HEK293 (cell line): ENCODE measurements around the gene FSTL5.

Source experiments
- CTCF ChIA-PET: fragments of 350-600 bp; formaldehyde crosslinking; extraction: SDS; loops from one replicate; lab custom pipeline; 2021; ENCODE audit warnings: antibody characterized with exemption; lab: Yijun Ruan, JAX
- POLR2A ChIA-PET: fragments of 300-600 bp; formaldehyde crosslinking; extraction: SDS; loops from one replicate; lab custom pipeline; 2020; ENCODE audit warnings: antibody characterized with exemption, inconsistent platforms; lab: Yijun Ruan, JAX
- H3K27ac ChIP-seq: fragments of 200-500 bp; sonication (Bioruptor generic); 2 replicates; pipeline ENCODE4 v1.5.1; 2014; ENCODE audit warnings: low read depth, low read length, control low read depth, inconsistent platforms; ENCODE audit errors: extremely low read depth
- H3K36me3 ChIP-seq, 2 experiments: fragments of 200-500 bp in 1 of 2; sonication (Bioruptor generic) in 1 of 2; 1 replicate in 1 of 2; 2 replicates in 1 of 2; pipeline ENCODE4 v1.5.1; 2014 to 2017; ENCODE audit warnings: inconsistent platforms in 2 of 2, low read length in 2 of 2; ENCODE audit not compliant: control insufficient read depth in 2 of 2, insufficient read depth in 1 of 2
- H3K4me1 ChIP-seq: fragments of 200-500 bp; sonication (Bioruptor generic); 2 replicates; pipeline ENCODE4 v1.5.1; 2014; ENCODE audit warnings: mild to moderate bottlenecking, low read length, inconsistent platforms; ENCODE audit not compliant: control insufficient read depth, insufficient read depth
- H3K4me3 ChIP-seq: 2 replicates; pipeline ENCODE4 v1.5.1; 2011; ENCODE audit warnings: low read depth, mild to moderate bottlenecking, control low read depth, low read length, moderate library complexity
- H3K9me3 ChIP-seq: fragments of 200-500 bp; sonication (Bioruptor generic); 2 replicates; pipeline ENCODE4 v1.5.1; 2014; ENCODE audit warnings: low read depth, low read length, inconsistent platforms; ENCODE audit not compliant: control insufficient read depth, insufficient read depth
- INSM2 ChIP-seq: fragments of 450-650 bp; formaldehyde crosslinking; IDR thresholded peaks from 2 replicates; pipeline ENCODE4 v1.5.1; 2016; ENCODE audit warnings: missing biosample characterization, missing genetic modification characterization
- KLF1 ChIP-seq: fragments of 450-650 bp; formaldehyde crosslinking; IDR thresholded peaks from 2 replicates; pipeline ENCODE4 v1.5.1; 2016; ENCODE audit warnings: missing biosample characterization, missing genetic modification characterization
- TCF7L2 ChIP-seq: IDR thresholded peaks from 2 replicates; pipeline ENCODE4 v1.6.1; 2011; ENCODE audit warnings: low read depth, mild to moderate bottlenecking, inconsistent platforms, low read length, moderate library complexity, borderline replicate concordance
- WT1 ChIP-seq: fragments of 450-650 bp; formaldehyde crosslinking; IDR thresholded peaks from 2 replicates; pipeline ENCODE4 v1.5.1; 2016; ENCODE audit warnings: missing biosample characterization, missing genetic modification characterization
- YY2 ChIP-seq: fragments of 450-650 bp; formaldehyde crosslinking; IDR thresholded peaks from 2 replicates; pipeline ENCODE4 v1.5.1; 2016; ENCODE audit warnings: missing biosample characterization, missing genetic modification characterization
- ZBTB20 ChIP-seq: fragments of 450-650 bp; formaldehyde crosslinking; IDR thresholded peaks from 2 replicates; pipeline ENCODE4 v1.5.1; 2016; ENCODE audit warnings: missing biosample characterization, missing genetic modification characterization
- ZBTB21 ChIP-seq: fragments of 450-650 bp; formaldehyde crosslinking; IDR thresholded peaks from 2 replicates; pipeline ENCODE4 v1.5.1; 2017; ENCODE audit warnings: missing biosample characterization, missing genetic modification characterization
- ZNF132 ChIP-seq: fragments of 450-650 bp; formaldehyde crosslinking; IDR thresholded peaks from 2 replicates; pipeline ENCODE4 v1.5.1; 2017; ENCODE audit warnings: missing biosample characterization, missing genetic modification characterization, borderline replicate concordance
- ZNF140 ChIP-seq: fragments of 450-650 bp; formaldehyde crosslinking; IDR thresholded peaks from 2 replicates; pipeline ENCODE4 v1.5.1; 2016; ENCODE audit warnings: missing biosample characterization, missing genetic modification characterization
- ZNF23 ChIP-seq: fragments of 450-650 bp; formaldehyde crosslinking; IDR thresholded peaks from 2 replicates; pipeline ENCODE4 v1.5.1; 2016; ENCODE audit warnings: missing biosample characterization, missing genetic modification characterization, borderline replicate concordance
- ZNF280D ChIP-seq: fragments of 450-650 bp; formaldehyde crosslinking; IDR thresholded peaks from 2 replicates; pipeline ENCODE4 v1.5.1; 2016; ENCODE audit warnings: missing biosample characterization, missing genetic modification characterization
- ZNF335 ChIP-seq: fragments of 450-650 bp; formaldehyde crosslinking; conservative IDR thresholded peaks from 2 replicates; pipeline ENCODE4 v1.5.1; 2016; ENCODE audit warnings: missing biosample characterization, missing genetic modification characterization
- ZNF433 ChIP-seq: fragments of 450-650 bp; formaldehyde crosslinking; IDR thresholded peaks from 2 replicates; pipeline ENCODE4 v1.5.1; 2016; ENCODE audit warnings: missing biosample characterization, missing genetic modification characterization, low read depth
- ZNF560 ChIP-seq: fragments of 450-650 bp; formaldehyde crosslinking; IDR thresholded peaks from 2 replicates; pipeline ENCODE4 v1.5.1; 2017; ENCODE audit warnings: missing biosample characterization, missing genetic modification characterization, borderline replicate concordance
- ZNF580 ChIP-seq: fragments of 450-650 bp; formaldehyde crosslinking; IDR thresholded peaks from 2 replicates; pipeline ENCODE4 v1.5.1; 2016; ENCODE audit warnings: missing biosample characterization, missing genetic modification characterization
- ZNF792 ChIP-seq: fragments of 450-650 bp; formaldehyde crosslinking; IDR thresholded peaks from 2 replicates; pipeline ENCODE4 v1.5.1; 2016; ENCODE audit warnings: missing biosample characterization, missing genetic modification characterization
- TF ChIP-seq, protein P1 (sequence below): fragments of 450-650 bp; formaldehyde crosslinking; IDR thresholded peaks from 2 replicates; pipeline ENCODE4 v1.5.1; 2016; ENCODE audit warnings: missing biosample characterization, missing genetic modification characterization
- TF ChIP-seq, protein P2 (sequence below): fragments of 450-650 bp; formaldehyde crosslinking; IDR thresholded peaks from 2 replicates; pipeline ENCODE4 v1.5.1; 2017; ENCODE audit warnings: missing biosample characterization, missing genetic modification characterization
- TF ChIP-seq, protein P3 (sequence below): fragments of 450-650 bp; formaldehyde crosslinking; IDR thresholded peaks from 2 replicates; pipeline ENCODE4 v1.5.1; 2016; ENCODE audit warnings: missing biosample characterization, missing genetic modification characterization

The FSTL5 gene

DNA sequence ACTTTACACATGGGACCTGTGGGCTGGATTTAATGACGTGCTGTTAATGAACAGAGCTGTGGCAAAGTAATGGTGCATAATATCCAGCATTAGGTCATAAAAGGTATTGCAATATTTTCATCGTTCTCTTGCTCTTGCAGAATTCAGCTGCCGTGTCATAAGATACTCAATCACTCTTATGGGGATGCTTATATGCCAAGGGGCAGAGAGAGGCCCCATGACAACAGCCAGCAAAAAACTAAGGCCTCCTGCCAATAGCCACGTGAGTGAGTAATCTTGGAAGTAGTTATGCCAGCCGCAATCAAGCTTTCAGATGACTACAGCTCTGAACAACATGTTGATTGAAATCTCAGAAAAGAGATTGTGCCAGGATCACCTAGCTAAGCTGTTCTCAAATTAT, 616.9 kb downstream of the FSTL5 start:
- Histone ChIP-seq H3K9me3 (no peaks in the 10 kb centered on the region), H3K36me3 (no peaks in the 10 kb centered on the region), H3K4me3 (no peak overlapping the region), H3K27ac (no peak overlapping the region), H3K4me1 (no peaks in the 10 kb centered on the region)
- ChIA-PET CTCF (no interaction called here), POLR2A (no interaction called here)
- TF ChIP-seq, protein P1, sequence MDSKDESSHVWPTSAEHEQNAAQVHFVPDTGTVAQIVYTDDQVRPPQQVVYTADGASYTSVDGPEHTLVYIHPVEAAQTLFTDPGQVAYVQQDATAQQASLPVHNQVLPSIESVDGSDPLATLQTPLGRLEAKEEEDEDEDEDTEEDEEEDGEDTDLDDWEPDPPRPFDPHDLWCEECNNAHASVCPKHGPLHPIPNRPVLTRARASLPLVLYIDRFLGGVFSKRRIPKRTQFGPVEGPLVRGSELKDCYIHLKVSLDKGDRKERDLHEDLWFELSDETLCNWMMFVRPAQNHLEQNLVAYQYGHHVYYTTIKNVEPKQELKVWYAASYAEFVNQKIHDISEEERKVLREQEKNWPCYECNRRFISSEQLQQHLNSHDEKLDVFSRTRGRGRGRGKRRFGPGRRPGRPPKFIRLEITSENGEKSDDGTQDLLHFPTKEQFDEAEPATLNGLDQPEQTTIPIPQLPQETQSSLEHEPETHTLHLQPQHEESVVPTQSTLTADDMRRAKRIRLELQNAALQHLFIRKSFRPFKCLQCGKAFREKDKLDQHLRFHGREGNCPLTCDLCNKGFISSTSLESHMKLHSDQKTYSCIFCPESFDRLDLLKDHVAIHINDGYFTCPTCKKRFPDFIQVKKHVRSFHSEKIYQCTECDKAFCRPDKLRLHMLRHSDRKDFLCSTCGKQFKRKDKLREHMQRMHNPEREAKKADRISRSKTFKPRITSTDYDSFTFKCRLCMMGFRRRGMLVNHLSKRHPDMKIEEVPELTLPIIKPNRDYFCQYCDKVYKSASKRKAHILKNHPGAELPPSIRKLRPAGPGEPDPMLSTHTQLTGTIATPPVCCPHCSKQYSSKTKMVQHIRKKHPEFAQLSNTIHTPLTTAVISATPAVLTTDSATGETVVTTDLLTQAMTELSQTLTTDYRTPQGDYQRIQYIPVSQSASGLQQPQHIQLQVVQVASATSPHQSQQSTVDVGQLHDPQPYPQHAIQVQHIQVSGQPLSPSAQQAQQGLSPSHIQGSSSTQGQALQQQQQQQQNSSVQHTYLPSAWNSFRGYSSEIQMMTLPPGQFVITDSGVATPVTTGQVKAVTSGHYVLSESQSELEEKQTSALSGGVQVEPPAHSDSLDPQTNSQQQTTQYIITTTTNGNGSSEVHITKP = no peak
- TF ChIP-seq ZNF23 (no peak), ZNF140 (tag by site-specific recombination) (no peak), TCF7L2 (no peak), YY2 (tag by site-specific recombination) (no peak), ZNF280D (tag by site-specific recombination) (no peak), ZNF132 (tag by site-specific recombination) (no peak)
- TF ChIP-seq, protein P2, sequence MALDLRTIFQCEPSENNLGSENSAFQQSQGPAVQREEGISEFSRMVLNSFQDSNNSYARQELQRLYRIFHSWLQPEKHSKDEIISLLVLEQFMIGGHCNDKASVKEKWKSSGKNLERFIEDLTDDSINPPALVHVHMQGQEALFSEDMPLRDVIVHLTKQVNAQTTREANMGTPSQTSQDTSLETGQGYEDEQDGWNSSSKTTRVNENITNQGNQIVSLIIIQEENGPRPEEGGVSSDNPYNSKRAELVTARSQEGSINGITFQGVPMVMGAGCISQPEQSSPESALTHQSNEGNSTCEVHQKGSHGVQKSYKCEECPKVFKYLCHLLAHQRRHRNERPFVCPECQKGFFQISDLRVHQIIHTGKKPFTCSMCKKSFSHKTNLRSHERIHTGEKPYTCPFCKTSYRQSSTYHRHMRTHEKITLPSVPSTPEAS = no peak
- TF ChIP-seq, protein P3, sequence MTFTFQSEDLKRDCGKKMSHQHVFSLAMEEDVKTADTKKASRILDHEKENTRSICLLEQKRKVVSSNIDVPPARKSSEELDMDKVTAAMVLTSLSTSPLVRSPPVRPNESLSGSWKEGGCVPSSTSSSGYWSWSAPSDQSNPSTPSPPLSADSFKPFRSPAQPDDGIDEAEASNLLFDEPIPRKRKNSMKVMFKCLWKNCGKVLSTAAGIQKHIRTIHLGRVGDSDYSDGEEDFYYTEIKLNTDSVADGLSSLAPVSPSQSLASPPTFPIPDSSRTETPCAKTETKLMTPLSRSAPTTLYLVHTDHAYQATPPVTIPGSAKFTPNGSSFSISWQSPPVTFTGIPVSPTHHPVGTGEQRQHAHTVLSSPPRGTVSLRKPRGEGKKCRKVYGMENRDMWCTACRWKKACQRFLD (tag by site-specific recombination) = no peak

DNA sequence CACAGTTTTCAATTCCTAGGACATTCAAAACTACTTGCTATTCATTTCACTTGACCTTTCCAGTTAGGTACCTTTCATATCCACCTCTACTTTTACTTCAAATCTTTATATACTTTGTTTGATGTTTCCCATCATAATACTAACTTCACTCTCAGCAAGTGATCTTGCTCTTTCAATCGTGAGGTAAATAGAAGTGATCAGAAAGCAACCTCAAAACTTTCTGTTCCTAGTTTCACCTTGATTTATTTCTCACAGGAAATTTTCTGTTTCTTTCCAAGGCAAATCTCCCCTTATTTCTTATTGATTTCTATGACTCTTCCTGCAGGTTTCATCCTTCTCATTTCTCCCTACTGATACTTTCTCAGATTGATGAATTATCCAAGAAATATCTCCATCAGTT, 623.5 kb downstream of the FSTL5 start:
- Histone ChIP-seq H3K27ac (no peak overlapping the region), H3K4me3 (no peak overlapping the region), H3K9me3 (no peaks in the 10 kb centered on the region), H3K36me3 (no peaks in the 10 kb centered on the region), H3K4me1 (no peaks in the 10 kb centered on the region)
- POLR2A ChIA-PET = no interaction called here
- CTCF ChIA-PET = no interaction called here
- no peak for TF ChIP-seq ZBTB20 (tag by site-specific recombination)
- no peak for TF ChIP-seq ZNF560 (tag by site-specific recombination)
- TF ChIP-seq, protein P2 = no peak
- TF ChIP-seq ZNF792 = no peak
- TF ChIP-seq WT1 (tag by site-specific recombination) = no peak
- no peak for TF ChIP-seq ZNF280D (tag by site-specific recombination)
- TF ChIP-seq ZNF433 (tag by site-specific recombination) = no peak
- TF ChIP-seq ZBTB21 (tag by site-specific recombination) = no peak
- TF ChIP-seq ZNF580 = no peak
- TF ChIP-seq INSM2 (tag by site-specific recombination) = no peak
- no peak for TF ChIP-seq KLF1 (tag by site-specific recombination)
- no peak for TF ChIP-seq ZNF335 (tag by site-specific recombination)
